K562 (cell line): ENCODE data around the gene ERP44. TPM values are rescaled to one million over a fixed set of nuclear protein-coding genes. Genes with fewer than 3 reads are reported as not detected.

Experiments used
- ARID2 ChIP-seq: fragments of 450-650 bp; IDR thresholded peaks from 2 replicates; pipeline ENCODE4 v1.6.1; 2017; ENCODE audit warnings: antibody characterized with exemption, mild to moderate bottlenecking
- CCAR2 ChIP-seq: fragments of 200-400 bp; formaldehyde crosslinking; IDR thresholded peaks from 2 replicates; pipeline ENCODE4 v1.6.1; 2017; ENCODE audit warnings: mild to moderate bottlenecking, low read depth, low read length
- CHD4 ChIP-seq: fragments of 200-600 bp; sonication (generic); IDR thresholded peaks from 3 replicates; pipeline ENCODE4 v1.6.1; 2012; ENCODE audit warnings: low read depth, mild to moderate bottlenecking, mixed read lengths, low read length, inconsistent platforms; ENCODE audit not compliant: insufficient read depth, insufficient replicate concordance, poor library complexity, severe bottlenecking
- ELF2 ChIP-seq: fragments of 250-450 bp; sonication (Bioruptor Pico); IDR thresholded peaks from 2 replicates; pipeline ENCODE4 v1.5.0; 2021; ENCODE audit warnings: mild to moderate bottlenecking
- FIP1L1 ChIP-seq: fragments of 200-400 bp; formaldehyde crosslinking; IDR thresholded peaks from 2 replicates; pipeline ENCODE4 v1.6.1; 2018; ENCODE audit warnings: mild to moderate bottlenecking, low read depth, low read length; ENCODE audit not compliant: poor library complexity, severe bottlenecking
- HEY1 ChIP-seq: fragments of 250-450 bp; sonication (Bioruptor Pico); IDR thresholded peaks from 2 replicates; pipeline ENCODE4 v1.5.0; 2020; ENCODE audit warnings: mild to moderate bottlenecking, moderate library complexity, borderline replicate concordance
- HSF4 ChIP-seq: fragments of 250-450 bp; sonication (Bioruptor Pico); IDR thresholded peaks from 2 replicates; pipeline ENCODE4 v2.1.2; 2022; ENCODE audit warnings: mild to moderate bottlenecking, moderate library complexity, borderline replicate concordance
- KDM4B ChIP-seq, 2 experiments: fragments of 450-650 bp in 1 of 2; sonication (generic) in 1 of 2; IDR thresholded peaks; 2 replicates each; pipeline ENCODE4 v1.6.1; 2016 to 2017; ENCODE audit warnings: borderline replicate concordance in 2 of 2, antibody characterized with exemption in 1 of 2, low read depth in 1 of 2, mild to moderate bottlenecking in 1 of 2
- NR2C1 ChIP-seq, 2 experiments: fragments of 450-650 bp; IDR thresholded peaks; 2 replicates each; pipeline ENCODE4 v1.6.1; 2017; ENCODE audit warnings: mild to moderate bottlenecking in 2 of 2, antibody characterized with exemption in 1 of 2, inconsistent platforms in 1 of 2, missing compliant biosample characterization in 1 of 2, missing genetic modification characterization in 1 of 2
- RBBP5 ChIP-seq: fragments of 200-600 bp; sonication (generic); IDR thresholded peaks from 2 replicates; pipeline ENCODE4 v1.6.1; 2012; ENCODE audit warnings: borderline replicate concordance, mild to moderate bottlenecking, low read length, control low read depth, inconsistent platforms; ENCODE audit not compliant: insufficient read depth, poor library complexity, severe bottlenecking
- SAFB2 ChIP-seq: fragments of 200-400 bp; formaldehyde crosslinking; IDR thresholded peaks from 2 replicates; pipeline ENCODE4 v1.6.1; 2018; ENCODE audit warnings: borderline replicate concordance, low read length, low read depth, moderate library complexity; ENCODE audit not compliant: severe bottlenecking
- SMARCC2 ChIP-seq: fragments of 450-650 bp; IDR thresholded peaks from 2 replicates; pipeline ENCODE4 v1.6.1; 2017; ENCODE audit warnings: antibody characterized with exemption, moderate library complexity, mild to moderate bottlenecking, low read depth
- TAF9B ChIP-seq: fragments of 450-650 bp; IDR thresholded peaks from 2 replicates; pipeline ENCODE4 v1.6.1; 2018; ENCODE audit warnings: mild to moderate bottlenecking; ENCODE audit not compliant: partially characterized antibody
- YBX1 ChIP-seq: fragments of 450-650 bp; IDR thresholded peaks from 2 replicates; pipeline ENCODE4 v1.7.1; 2016; ENCODE audit warnings: mild to moderate bottlenecking
- ZNF174 ChIP-seq: fragments of 250-450 bp; sonication (Bioruptor Pico); IDR thresholded peaks from 2 replicates; pipeline ENCODE4 v1.4.0; 2020; ENCODE audit warnings: mild to moderate bottlenecking
- ZNF217 ChIP-seq: sonication (generic); formaldehyde crosslinking; IDR thresholded peaks from 2 replicates; pipeline ENCODE4 v1.8.0; 2022; ENCODE audit warnings: mild to moderate bottlenecking, missing genetic modification reagents
- polyA plus RNA-seq, 8 experiments: library from polyadenylated mRNA; depleted of rRNA in 4 of 8; stranded (reverse) in 5 of 8; unstranded in 3 of 8; fragments of >200 nt; fragmentation: Nextera tagmentation in 2 of 8; fragmentation: Illumina TruSeq in 1 of 8; extraction: Ambion mirVana in 2 of 8; extraction: Trizol in 1 of 8; gene quantifications; 2 replicates each; pipeline versions ENCODE4 v1.2.1 to v1.2.3, GENCODE V29; 2011 to 2014; ENCODE audit warnings: inconsistent platforms in 1 of 8, missing spikeins in 1 of 8
- total RNA-seq, 7 experiments: library from RNA; depleted of rRNA in 6 of 7; stranded (reverse); fragments of >200 nt in 6 of 7; fragmentation: Illumina TruSeq in 2 of 7; extraction: Trizol in 2 of 7; gene quantifications; 2 replicates each; pipeline versions ENCODE4 v1.2.1 to v1.2.3, GENCODE V29; 2011 to 2021; ENCODE audit warnings: low replicate concordance in 1 of 7
- TF ChIP-seq, protein P1 (sequence below): fragments of 450-650 bp; formaldehyde crosslinking; conservative IDR thresholded peaks from 2 replicates; pipeline ENCODE4 v1.4.0; 2022; ENCODE audit warnings: mild to moderate bottlenecking, missing genetic modification characterization
- TF ChIP-seq, protein P2 (sequence below): sonication (generic); formaldehyde crosslinking; IDR thresholded peaks from 2 replicates; pipeline ENCODE4 v1.8.1; 2022; ENCODE audit warnings: missing genetic modification reagents
- TF ChIP-seq, protein P3 (sequence below): fragments of 250-450 bp; sonication (Bioruptor Pico); IDR thresholded peaks from 2 replicates; pipeline ENCODE4 v1.4.0; 2020; ENCODE audit warnings: mild to moderate bottlenecking
- TF ChIP-seq, protein P4 (sequence below): fragments of 450-650 bp; IDR thresholded peaks from 2 replicates; pipeline ENCODE4 v1.6.1; 2014; ENCODE audit warnings: low read depth, mild to moderate bottlenecking, moderate library complexity, borderline replicate concordance

Gene ERP44
- total and polyA plus RNA-seq, 9 of the 15 experiments (the other 6 are each of a cell fraction or from before 2014, with no cell fraction given) = 9.2 to 23.4 (median 13.6) TPM

DNA sequence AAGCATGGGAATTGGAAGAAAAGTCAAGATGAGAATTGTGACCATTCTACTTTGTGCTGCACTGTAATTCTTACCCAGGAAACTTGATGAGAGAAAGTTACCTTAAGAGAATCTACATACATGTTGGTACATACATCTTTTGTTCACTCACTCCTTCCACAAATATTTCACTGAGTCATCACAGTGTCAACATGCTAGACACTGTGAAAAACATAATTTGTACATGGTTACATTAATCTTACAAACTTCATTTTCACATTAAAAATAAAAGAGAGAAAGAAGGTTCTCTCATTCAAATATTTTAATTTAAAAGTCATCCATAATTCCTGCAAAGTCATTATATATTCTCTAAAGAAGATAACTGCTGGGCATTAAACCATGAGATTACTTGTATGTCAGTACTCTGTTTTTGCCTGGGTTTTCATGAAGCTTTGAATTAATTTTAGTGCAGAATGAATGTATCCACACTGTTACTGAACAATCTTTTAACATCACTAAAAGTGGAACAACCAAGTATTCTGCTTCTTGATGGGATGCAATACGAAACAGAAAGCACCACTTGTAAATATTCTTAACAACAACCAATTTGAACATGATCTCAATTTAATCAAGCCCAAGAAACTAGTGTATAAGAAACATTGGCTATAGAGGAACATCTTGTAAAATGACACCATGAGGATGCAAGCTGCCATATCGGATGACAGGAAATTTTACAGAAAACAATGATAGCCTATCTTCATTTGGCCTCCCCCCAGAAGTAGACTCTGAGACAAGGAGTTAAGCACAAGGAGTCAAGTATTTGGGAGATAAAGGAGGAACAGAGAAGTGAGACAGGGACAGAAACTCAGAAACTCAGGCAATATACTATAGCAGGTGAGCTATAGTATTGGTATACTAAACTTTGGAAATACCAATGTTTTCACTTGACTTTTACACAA is 28.4 kb downstream of the ERP44 start (continued):
- TF ChIP-seq, protein P1, sequence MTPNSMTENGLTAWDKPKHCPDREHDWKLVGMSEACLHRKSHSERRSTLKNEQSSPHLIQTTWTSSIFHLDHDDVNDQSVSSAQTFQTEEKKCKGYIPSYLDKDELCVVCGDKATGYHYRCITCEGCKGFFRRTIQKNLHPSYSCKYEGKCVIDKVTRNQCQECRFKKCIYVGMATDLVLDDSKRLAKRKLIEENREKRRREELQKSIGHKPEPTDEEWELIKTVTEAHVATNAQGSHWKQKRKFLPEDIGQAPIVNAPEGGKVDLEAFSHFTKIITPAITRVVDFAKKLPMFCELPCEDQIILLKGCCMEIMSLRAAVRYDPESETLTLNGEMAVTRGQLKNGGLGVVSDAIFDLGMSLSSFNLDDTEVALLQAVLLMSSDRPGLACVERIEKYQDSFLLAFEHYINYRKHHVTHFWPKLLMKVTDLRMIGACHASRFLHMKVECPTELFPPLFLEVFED (CRISPR knock-in tag) = no peak
- TF ChIP-seq ZNF174 (CRISPR knock-in tag) = no peak
- TF ChIP-seq NR2C1 (IDR thresholded peaks at IDR 0.05) = no peak
- TF ChIP-seq NR2C1 (tag; IDR thresholded peaks at IDR 0.05) = no peak
- no peak for TF ChIP-seq HEY1 (CRISPR knock-in tag)
- peak; percentile 56; the same call in 1 of the 2 replicates for TF ChIP-seq SMARCC2
- TF ChIP-seq ZNF217 = no peak
- no peak for TF ChIP-seq ARID2
- TF ChIP-seq RBBP5 = no peak
- TF ChIP-seq TAF9B = no peak
- TF ChIP-seq FIP1L1 = no peak
- TF ChIP-seq HSF4 (CRISPR knock-in tag) = no peak
- TF ChIP-seq, protein P2, sequence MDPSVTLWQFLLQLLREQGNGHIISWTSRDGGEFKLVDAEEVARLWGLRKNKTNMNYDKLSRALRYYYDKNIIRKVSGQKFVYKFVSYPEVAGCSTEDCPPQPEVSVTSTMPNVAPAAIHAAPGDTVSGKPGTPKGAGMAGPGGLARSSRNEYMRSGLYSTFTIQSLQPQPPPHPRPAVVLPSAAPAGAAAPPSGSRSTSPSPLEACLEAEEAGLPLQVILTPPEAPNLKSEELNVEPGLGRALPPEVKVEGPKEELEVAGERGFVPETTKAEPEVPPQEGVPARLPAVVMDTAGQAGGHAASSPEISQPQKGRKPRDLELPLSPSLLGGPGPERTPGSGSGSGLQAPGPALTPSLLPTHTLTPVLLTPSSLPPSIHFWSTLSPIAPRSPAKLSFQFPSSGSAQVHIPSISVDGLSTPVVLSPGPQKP (CRISPR knock-in tag) = no peak
- no peak for TF ChIP-seq ELF2 (CRISPR knock-in tag)
- no peak for TF ChIP-seq CCAR2
- TF ChIP-seq YBX1 = no peak
- no peak for TF ChIP-seq KDM4B (IDR thresholded peaks at IDR 0.05; ENCODE audit: borderline replicate concordance in 2 of 2, low read depth in 1 of 2)
- TF ChIP-seq, protein P3, sequence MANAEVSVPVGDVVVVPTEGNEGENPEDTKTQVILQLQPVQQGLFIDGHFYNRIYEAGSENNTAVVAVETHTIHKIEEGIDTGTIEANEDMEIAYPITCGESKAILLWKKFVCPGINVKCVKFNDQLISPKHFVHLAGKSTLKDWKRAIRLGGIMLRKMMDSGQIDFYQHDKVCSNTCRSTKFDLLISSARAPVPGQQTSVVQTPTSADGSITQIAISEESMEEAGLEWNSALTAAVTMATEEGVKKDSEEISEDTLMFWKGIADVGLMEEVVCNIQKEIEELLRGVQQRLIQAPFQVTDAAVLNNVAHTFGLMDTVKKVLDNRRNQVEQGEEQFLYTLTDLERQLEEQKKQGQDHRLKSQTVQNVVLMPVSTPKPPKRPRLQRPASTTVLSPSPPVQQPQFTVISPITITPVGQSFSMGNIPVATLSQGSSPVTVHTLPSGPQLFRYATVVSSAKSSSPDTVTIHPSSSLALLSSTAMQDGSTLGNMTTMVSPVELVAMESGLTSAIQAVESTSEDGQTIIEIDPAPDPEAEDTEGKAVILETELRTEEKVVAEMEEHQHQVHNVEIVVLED = no peak
- TF ChIP-seq, protein P4, sequence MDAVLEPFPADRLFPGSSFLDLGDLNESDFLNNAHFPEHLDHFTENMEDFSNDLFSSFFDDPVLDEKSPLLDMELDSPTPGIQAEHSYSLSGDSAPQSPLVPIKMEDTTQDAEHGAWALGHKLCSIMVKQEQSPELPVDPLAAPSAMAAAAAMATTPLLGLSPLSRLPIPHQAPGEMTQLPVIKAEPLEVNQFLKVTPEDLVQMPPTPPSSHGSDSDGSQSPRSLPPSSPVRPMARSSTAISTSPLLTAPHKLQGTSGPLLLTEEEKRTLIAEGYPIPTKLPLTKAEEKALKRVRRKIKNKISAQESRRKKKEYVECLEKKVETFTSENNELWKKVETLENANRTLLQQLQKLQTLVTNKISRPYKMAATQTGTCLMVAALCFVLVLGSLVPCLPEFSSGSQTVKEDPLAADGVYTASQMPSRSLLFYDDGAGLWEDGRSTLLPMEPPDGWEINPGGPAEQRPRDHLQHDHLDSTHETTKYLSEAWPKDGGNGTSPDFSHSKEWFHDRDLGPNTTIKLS = no peak
- no peak for TF ChIP-seq CHD4
- no peak for TF ChIP-seq SAFB2
